ENCODE measurements around the gene FHIT. TPM values are rescaled to one million over a fixed set of nuclear protein-coding genes. Genes with fewer than 3 reads are reported as not detected.
"Not testable (repeated sequence)": the region's sequence is repeated elsewhere in the genome, so short reads cannot be mapped to it uniquely, and the experiment has no call there.

Gene FHIT
- total RNA-seq, 1 donor from 2014 or later: 1.3 TPM

DNA sequence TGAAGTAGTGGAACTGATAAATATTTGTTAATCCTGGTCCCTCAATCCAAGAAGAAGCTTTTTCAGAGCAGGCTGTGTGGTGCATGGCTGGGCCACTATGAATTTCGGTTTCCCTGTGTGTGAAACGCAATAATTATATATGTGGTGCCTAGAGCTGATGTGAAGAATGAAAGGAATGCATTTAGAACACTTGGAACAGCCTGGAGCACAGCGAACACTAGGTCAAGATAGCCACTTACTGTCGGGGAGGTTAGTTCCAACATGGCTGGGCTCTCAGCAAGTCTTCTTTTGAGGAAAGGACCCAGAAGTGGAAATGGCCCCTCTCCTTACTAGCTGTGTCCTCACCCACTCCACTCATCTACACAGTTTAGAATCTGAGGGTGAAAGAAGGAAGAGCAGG is 245.7 kb downstream of the FHIT start:
- DNase-seq (ENCODE audit: low read depth, low spot score): no peak

DNA sequence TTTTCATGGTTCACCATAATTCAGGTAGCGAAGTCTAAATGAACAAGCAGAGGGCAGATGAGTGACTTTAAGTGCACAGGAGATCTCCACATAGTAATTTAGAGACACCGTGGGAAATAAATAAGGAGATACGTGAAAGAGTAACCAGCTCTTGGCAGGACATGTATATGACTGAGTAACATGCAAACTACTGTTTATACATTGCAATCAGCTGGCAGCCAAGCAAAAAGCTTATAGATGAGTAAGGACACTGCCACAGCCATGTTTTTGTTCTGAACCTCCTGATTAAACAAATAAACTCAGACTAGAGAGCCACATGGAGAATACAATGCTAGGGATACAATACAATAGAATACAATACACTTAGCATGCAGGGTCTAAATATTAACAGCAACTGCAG is 252.4 kb downstream of the FHIT start:
- DNase-seq (ENCODE audit: low read depth, low spot score): no peak

DNA sequence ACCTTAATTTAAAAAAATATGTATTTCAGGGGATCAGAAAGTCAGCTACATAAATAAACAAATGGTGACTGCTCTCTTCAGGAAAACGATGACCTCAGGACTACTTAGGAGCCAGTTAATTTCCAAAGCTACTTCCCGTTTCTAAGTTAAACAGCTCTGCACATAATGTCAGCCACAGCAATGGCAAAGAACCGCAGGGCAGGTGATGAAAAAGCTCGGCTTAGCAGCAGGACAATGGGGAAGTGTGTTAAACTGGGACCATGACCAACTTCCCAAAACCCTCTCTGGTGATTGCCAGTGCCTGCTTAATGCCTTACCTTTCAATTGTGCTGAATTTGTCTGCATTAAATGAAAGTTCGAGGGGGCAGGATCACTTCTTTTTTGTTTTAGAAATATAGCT is 258.9 kb downstream of the FHIT start:
- DNase-seq (ENCODE audit: low read depth, low spot score): no peak

DNA sequence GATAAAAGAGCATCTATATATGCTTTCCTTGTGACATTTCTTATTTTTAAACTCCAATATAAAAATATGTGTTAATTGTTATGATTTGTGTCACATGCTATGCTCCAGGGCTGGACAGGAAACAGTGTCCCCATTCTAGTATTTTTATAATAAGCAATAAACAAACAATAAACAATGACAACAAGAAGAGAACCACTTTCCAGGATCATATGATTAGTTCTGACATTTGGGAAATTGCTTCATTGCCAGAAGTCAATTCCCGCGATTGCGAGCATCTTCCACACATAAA is 260.9 kb downstream of the FHIT start:
- DNase-seq (ENCODE audit: low read depth, low spot score): no peak

DNA sequence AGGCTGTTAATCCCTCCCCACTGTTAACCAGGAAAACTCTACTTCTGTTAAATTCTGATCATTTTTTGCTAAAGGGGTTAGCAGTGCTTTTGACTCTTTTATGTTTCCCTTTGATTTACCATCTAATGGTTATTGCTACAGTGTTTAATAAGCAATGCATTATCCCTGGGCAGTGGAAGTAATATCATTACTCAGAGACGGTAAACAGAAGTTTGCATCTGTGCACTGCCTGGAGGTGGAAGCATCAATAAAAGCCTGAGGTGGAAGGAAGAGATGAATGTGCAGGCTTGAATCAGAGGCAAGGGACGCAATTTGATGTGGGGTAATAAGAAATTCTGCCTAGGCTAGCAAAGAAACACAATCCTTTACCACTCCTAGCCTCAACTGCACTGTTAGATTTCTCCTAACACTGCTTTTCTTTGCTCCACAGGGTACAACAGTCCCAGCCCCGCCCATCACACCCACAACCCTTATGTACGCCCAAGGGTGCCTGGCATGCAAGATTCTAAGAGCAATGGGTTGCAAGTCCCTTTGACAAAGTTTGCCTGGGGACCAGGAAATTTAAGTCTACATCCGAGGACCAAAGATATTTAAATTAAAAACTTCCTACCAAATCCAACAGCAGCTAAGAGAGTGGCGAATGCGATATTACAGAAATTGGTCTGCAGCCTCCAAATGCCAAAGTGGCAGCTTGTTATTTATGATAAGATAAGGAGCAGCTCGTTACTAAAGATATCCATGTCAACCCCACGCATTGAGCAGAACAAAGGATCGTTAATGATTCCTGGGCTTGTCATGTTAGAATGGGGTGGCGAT is 261.4 kb downstream of the FHIT start:
- DNase-seq (ENCODE audit: low read depth, low spot score): no peak

DNA sequence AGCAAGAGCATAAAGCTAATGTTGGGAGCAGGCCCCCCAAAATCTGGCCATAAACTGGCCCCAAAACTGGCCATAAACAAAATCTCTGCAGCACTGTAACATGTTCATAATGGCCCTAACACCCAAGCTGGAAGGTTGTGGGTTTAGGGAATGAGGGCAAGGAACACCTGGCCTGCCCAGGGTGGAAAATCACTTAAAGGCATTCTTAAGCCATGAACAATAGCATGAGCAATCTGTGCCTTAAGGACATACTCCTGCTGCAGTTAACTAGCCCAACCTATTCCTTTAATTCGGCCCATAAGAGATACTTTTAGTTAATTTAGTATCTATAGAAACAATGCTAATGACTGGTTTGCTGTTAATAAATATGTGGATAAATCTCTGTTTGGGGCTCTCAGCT is 264.1 kb downstream of the FHIT start:
- DNase-seq (ENCODE audit: low read depth, low spot score): not testable (repeated sequence)

DNA sequence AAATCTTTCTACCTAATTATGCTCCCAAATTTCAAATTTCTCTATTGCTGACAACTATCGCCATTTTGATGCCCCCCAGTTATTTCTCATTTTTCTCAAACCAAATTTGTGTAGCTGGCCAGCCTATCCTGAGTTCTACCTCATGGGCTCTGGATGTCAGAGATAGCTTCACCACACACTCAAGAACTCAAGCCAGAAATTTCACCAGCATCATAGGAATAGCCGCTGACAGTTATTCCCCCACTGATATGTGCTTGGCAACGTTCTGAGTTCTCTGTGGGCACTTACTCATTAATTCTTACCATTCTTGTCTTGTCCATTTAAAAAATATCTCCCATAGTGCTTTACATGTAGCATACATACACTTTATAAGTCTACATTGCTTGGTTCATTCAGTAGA is 264.7 kb downstream of the FHIT start:
- no peak for DNase-seq (ENCODE audit: low read depth, low spot score)

DNA sequence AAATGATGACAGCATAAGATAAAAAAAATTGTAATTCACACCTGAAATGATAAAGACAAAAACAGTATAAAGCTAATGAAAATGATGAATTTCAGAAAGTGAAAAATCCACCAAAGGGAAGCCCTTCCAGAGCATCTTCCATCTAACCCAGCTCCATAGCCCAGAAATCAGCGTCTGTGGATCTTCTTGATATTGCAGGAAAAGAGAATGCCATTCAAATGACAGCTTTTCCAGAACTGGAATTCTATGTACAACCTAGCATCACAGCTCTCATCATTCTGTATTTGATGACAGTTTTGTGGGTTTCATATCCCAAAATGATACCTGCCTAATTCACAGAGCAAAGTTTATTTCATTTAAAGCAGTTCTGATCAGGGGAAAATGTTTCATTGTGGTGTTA is 267.3 kb downstream of the FHIT start:
- DNase-seq (ENCODE audit: low read depth, low spot score): no peak

DNA sequence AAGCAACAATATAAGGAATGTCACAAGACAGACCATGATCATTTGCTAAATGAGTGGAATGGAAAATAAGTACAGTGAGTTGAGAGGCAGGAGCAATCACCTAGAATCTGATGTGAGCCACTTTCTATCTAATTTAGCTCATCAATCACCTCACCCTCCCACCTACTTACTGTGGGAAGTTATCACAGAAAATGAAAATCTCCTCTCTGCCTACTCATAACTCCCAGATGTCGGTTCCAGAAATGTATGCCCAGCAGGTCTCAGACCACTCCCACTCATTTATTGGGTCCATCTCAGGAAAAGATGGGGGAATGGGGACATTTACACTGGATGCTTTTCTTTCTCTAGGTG is 270.9 kb downstream of the FHIT start:
- DNase-seq (ENCODE audit: low read depth, low spot score): no peak

DNA sequence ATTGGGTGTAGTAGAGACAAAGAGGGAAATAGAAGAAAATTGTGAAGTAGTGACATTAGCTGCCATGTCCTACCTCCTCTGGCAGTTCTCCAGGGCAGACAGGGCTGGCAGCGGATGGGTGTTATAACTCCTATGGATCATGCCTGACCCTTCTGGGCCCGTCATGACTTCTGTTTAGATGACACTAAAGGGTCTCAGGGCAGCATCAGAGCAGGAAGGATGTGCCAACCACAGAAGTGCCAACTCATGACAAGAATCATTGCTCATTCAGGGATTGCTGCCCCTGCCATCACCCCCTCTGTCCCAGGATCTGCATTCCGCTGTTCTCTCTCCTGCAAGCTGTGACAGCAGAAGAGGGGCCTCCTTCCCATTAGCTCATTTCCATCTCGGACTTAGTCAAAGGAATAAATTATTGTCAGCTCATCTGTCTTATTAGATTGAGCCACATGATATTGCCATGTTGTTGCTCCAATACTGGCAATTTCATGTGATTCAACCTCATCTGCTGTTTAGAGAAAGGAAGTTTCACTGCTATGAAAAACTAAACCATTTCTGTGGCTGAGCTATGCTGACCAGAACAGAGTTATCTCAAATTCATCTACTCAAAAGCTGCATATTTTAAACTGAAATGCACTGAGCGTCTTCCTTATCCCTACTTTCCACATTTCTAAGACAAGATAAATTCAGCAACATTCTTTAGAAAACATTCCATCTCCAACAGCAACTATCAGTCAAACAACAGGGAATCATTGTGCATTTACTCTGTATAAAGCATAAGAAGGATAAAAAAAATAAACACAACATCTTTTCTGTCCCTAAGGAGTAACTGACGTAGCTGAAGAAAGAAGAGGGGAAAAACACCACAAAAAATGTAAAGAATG is 271.6 kb downstream of the FHIT start:
- no peak for DNase-seq (ENCODE audit: low read depth, low spot score)

DNA sequence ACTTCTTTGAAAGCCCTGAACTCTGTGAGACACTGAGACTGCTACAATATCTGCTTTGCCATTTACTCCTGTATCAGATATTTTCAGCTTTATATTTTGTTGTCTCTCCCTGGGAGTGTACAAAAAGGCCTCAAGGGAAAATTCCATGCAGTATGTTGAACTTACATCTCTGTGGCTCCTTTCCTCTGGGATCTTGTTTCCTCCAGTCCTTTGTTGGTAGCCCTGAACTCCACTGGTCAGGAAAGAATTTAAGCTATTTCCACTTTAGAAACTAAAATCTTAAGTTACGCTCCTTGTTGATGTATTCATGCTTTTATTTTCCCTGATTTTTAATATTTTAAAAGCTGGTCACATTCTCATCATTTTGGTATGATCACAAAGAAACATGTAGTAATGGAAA is 277.9 kb downstream of the FHIT start:
- no peak for DNase-seq (ENCODE audit: low read depth, low spot score)

DNA sequence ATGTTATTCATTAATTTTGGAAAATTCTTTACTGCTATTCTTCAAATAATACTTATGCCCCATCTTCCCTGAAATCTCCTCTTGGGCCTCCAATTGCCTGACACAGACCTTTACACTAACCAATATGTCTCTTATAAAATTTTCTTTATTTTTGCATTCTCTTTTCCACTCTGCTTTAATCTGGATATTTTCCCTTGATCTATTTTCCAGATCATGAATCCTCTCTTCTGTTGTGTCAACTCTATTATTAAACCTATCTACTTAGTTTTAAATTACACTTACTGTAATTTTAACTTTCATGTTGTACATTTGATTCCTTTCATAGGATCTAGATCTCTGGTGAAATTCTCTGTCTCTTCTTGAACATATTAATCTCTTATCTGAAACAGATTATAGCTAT is 278.7 kb downstream of the FHIT start:
- DNase-seq (ENCODE audit: low read depth, low spot score): no peak

DNA sequence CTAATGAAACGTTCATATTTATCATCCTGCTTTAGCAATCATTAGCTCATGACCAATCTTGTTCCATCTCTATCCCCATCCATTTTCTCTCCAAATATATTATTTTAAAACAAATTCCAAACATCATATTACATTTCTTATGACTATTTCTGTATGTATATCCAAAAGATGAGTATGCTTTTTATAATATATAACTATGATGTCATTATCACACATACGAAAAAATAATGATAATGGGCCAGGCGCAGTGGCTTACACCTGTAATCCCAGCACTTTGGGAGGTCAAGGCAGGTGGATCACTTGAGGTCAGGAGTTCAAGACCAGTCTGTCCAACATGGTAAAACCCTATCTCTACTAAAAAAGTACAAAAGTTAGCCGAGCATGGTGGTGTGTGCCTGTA is 280.4 kb downstream of the FHIT start:
- DNase-seq (ENCODE audit: low read depth, low spot score): no peak

DNA sequence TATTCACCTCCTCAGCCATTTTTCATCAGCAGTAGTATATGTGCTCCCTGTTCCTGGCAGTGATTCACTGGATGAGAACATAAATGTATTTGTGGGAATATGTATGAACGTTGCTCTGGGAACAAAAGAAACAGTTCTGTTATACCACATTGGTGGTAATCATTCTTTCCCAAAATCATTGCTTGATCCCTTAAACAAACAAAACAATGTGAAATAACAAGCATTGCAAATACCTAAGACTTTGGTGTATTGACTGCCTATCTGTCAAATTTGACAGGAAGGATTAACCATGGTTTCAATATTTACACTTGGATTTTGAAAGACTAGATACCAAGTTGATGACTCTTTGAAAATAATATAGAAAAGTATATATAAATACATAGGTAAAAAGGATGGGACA is 284.1 kb downstream of the FHIT start:
- no peak for DNase-seq (ENCODE audit: low read depth, low spot score)

DNA sequence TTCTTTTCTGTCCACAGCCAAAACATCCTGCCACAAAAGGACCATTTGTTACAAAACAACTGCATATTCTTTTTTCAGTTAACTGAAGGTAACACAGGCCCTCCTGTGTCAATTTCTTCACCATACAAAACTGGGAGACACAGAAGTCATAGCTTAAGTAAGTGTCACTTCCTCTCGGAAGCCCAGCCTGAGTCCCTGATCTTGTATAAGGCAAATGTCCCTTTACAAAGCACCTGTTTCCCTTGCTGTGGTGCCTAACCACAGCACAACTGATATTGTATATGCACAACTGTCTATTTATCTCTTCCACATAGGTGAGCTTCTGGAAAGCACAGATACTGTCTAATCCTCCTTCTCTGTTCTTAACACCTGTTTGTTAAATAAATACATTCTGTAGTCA is 293.7 kb downstream of the FHIT start:
- DNase-seq (ENCODE audit: low read depth, low spot score): no peak

DNA sequence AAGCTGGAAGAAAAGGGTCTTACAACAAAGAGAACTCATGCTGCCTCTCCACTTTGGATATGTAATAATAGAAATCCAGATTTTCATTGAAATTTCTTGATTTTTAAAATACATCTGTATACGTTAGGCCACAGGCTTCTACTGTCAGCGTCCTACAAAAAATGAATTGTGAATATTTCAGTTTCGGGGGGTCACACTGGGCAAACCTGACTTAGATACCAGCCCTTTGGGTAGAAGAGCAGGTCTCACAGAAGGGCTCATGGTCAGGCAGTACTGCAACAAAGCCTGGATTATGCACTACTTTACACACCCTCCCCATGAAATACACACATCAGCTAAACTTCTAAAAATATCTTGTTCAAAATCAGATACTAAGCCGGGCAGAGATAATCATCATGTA is 294.5 kb downstream of the FHIT start:
- no peak for DNase-seq (ENCODE audit: low read depth, low spot score)

DNA sequence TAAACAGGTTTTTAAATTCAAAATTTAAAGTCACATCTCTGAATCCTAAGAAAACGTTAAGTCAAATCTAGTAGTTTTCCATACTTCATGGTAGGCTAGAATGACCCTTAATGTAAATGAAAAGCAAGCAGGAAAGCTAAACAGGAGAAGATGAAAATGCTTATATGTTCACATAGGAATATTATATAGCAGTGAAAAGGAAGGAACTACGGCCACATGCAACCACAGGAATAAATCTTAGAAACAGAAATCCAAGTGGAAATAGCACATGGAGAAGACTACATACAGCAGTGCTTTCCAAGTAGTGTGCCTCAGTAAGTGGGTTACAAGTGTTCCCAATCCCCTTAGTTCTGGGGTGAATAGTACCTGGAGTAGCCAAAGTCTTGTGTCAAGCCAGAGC is 296.2 kb downstream of the FHIT start:
- DNase-seq (ENCODE audit: low read depth, low spot score): no peak

DNA sequence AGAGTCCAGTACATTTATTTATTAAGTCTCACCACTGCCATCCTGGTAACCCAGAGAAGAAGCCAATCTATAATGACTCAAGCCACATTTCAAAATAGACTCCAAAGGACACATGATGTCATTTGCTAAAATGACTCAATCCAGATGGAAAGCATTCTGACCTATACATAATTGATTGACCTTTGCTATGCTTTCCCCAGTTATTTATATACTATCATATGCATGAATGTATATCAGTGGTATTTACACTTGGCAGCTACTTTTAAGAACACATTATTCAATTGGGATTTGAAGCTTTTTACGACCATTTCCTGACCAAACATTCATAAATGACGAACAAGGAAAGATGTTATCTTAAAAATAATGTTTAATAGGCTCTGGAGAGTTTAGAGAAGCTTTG is 297.2 kb downstream of the FHIT start:
- DNase-seq (ENCODE audit: low read depth, low spot score): no peak

DNA sequence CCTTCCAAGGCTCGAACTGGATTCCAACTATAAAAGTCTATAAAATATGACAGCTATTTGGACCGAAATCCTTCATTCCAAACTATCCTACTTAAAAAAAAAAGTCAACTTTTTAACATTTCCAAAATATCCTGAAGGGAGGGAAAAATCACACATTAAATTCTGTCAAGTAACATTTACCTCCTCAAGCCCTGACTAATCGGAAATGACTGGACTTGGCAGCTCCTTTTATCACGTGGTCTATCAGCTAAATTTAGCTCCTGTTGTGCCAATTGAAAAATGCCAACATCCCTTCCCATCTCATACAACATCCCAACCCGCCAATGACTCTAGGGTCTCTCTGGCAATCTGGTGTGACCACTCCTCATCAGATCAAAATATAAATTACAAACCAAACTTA is 297.9 kb downstream of the FHIT start:
- no peak for DNase-seq (ENCODE audit: low read depth, low spot score)

DNA sequence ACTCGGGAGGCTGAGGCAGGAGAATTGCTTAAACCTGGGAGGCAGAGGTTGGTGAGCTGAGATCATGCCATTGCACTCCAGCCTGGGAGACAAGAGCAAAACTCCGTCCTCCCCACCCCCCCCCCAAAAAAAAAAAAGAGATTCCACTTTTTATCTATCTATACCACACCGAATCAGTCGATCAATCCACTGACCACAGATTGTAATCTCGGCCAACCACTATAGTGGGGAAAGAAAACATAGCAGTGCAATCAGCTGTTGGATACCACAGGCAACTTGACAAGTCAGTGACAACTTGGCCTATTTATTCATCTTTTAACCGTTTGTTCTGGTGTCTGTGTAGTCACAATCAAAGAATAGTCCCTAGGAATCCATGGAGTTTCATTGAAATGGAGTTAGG is 299.2 kb downstream of the FHIT start:
- no peak for DNase-seq (ENCODE audit: low read depth, low spot score)

DNA sequence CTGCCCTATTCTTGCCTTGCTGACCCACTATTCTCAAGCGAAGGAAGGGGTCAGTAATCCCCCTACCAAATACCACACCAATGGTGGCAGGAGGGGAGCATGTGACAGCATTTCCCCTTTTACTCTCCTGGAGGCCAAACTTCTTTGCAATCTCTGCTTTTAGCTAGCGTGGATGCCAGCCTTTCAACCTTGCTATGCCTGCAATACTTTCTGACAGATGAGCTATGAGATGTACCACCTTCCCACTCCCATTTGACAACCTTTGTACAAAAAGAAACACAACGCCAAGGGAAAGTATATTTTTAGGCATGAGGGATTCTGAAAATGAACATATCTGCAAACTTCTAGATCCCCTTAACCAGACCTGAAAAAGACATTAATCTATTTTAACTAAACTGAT is 302.1 kb downstream of the FHIT start:
- DNase-seq (ENCODE audit: low read depth, low spot score): no peak

DNA sequence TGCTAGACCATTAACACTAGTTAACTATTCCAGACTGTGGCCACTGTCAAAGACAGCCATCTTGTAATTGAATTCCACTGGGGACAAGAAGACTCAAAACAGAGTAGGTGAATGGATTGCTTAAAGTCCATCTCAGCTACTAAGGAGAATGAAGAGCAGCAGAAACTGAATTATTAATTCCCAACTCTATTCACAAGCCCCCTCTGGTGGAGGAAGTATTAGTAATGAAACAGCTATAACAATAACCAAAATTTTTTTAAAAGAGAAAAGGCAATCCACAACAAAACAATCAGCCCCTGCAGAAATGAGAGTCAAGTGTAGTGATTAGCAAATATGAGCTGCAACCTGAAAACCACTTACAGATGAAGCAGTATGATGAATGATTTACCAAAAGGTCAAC is 302.8 kb downstream of the FHIT start:
- DNase-seq (ENCODE audit: low read depth, low spot score): no peak

DNA sequence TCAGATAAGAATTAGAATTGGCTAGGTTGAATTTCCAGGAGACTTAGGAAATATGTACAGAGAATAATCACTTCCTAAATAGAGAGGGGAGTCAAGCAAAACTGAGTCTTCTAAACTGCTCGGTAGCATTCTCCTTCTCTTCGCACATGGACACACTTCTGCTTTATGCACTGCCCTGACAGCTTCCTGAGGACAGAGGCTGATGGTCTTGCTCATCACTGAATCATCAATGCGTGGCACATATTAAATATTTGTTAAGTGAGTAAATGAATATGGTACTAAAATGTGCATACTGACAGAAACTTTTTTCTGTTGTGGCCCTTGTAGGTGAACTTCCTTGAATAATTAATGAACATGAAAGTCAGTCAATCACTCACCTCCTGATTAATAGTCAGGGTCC is 315.5 kb downstream of the FHIT start:
- no peak for DNase-seq (ENCODE audit: low read depth, low spot score)
